GM23338 (cell line): Measurements from ENCODE around the gene TIAM1. TPM values are rescaled to one million over a fixed set of nuclear protein-coding genes. Genes with fewer than 3 reads are reported as not detected.

Source experiments
- ATAC-seq: fragments of 200-7000 bp; cut with Tn5 transposase; 3 replicates; pipeline ENCODE4 v1.9.1; 2020
- DNase-seq: peaks from one replicate; pipeline ENCODE4 v3.0.0-alpha.2; 2015; ENCODE audit warnings: low spot score
- H2AFZ ChIP-seq: fragments of 200-600 bp; sonication (generic); 2 replicates; pipeline ENCODE4 v1.8.0; 2016; ENCODE audit warnings: antibody characterized with exemption, mild to moderate bottlenecking, moderate library complexity
- H3F3A ChIP-seq: fragments of 200-600 bp; sonication (generic); replicated peaks from 2 replicates; pipeline ENCODE4 v1.8.0; 2017; ENCODE audit warnings: antibody characterized with exemption, mixed run types, low read depth
- H3K27ac ChIP-seq: fragments of 200-600 bp; sonication (generic); 2 replicates; pipeline ENCODE4 v1.6.1; 2016; ENCODE audit warnings: low read depth
- H3K27me3 ChIP-seq: fragments of 200-600 bp; sonication (generic); 2 replicates; pipeline ENCODE4 v1.8.0; 2016; ENCODE audit warnings: mild to moderate bottlenecking, mixed run types, moderate library complexity; ENCODE audit not compliant: insufficient read depth
- H3K36me3 ChIP-seq: fragments of 200-600 bp; sonication (generic); 2 replicates; pipeline ENCODE4 v1.8.0; 2016; ENCODE audit warnings: mild to moderate bottlenecking; ENCODE audit not compliant: insufficient read depth
- H3K4me1 ChIP-seq: fragments of 200-600 bp; sonication (generic); 2 replicates; pipeline ENCODE4 v1.8.0; 2016; ENCODE audit warnings: mild to moderate bottlenecking, moderate library complexity; ENCODE audit not compliant: insufficient read depth
- H3K4me2 ChIP-seq: fragments of 200-600 bp; sonication (generic); 2 replicates; pipeline ENCODE4 v1.7.1; 2017; ENCODE audit warnings: mixed run types
- H3K4me3 ChIP-seq: fragments of 200-600 bp; sonication (generic); 2 replicates; pipeline ENCODE4 v1.6.1; 2016; ENCODE audit warnings: mixed run types
- H3K79me2 ChIP-seq: fragments of 200-600 bp; sonication (generic); replicated peaks from 2 replicates; pipeline ENCODE4 v1.8.0; 2017; ENCODE audit warnings: mild to moderate bottlenecking; ENCODE audit not compliant: insufficient read depth
- H3K9me2 ChIP-seq: fragments of 200-600 bp; sonication (generic); 2 replicates; pipeline ENCODE4 v1.8.0; 2017; ENCODE audit not compliant: insufficient read depth
- H4K20me1 ChIP-seq: fragments of 200-600 bp; sonication (generic); replicated peaks from 2 replicates; pipeline ENCODE4 v1.8.0; 2017; ENCODE audit warnings: mild to moderate bottlenecking; ENCODE audit not compliant: insufficient read depth
- H3K27ac Mint-ChIP-seq: 2 replicates; pipeline ENCODE4 v1.8.0; 2020; ENCODE audit warnings: inconsistent platforms, mild to moderate bottlenecking, moderate library complexity, mixed read lengths
- H3K27me3 Mint-ChIP-seq: 3 replicates; pipeline ENCODE4 v1.8.0; 2022; ENCODE audit warnings: low read depth, mild to moderate bottlenecking, moderate library complexity, mixed read lengths, inconsistent platforms; ENCODE audit not compliant: insufficient read depth, poor library complexity
- H3K36me3 Mint-ChIP-seq: 3 replicates; pipeline ENCODE4 v1.8.0; 2021; ENCODE audit warnings: low read depth, mild to moderate bottlenecking, inconsistent platforms, moderate library complexity, mixed read lengths
- H3K4me1 Mint-ChIP-seq: 3 replicates; pipeline ENCODE4 v1.8.0; 2020; ENCODE audit warnings: mild to moderate bottlenecking, inconsistent platforms, mixed read lengths
- H3K4me3 Mint-ChIP-seq: 3 replicates; pipeline ENCODE4 v1.8.0; 2021; ENCODE audit warnings: moderate library complexity, mild to moderate bottlenecking, inconsistent platforms, mixed read lengths
- H3K9me3 Mint-ChIP-seq: 3 replicates; pipeline ENCODE4 v1.8.0; 2020; ENCODE audit warnings: moderate library complexity, mild to moderate bottlenecking, inconsistent platforms, mixed read lengths
- EZH2 ChIP-seq: fragments of 200-600 bp; sonication (generic); IDR thresholded peaks from one replicate; pipeline ENCODE4 v1.8.0; 2017; ENCODE audit warnings: antibody characterized with exemption, mild to moderate bottlenecking, low read depth; ENCODE audit not compliant: unreplicated experiment
- JUNB ChIP-seq: IDR thresholded peaks from one replicate; pipeline ENCODE4 v1.6.1; 2016; ENCODE audit warnings: antibody characterized with exemption; ENCODE audit not compliant: unreplicated experiment
- POLR2AphosphoS5 ChIP-seq: IDR thresholded peaks from 2 replicates; pipeline ENCODE4 v1.6.1; 2016; ENCODE audit warnings: antibody characterized with exemption, low read depth
- STAT1 ChIP-seq: IDR thresholded peaks from one replicate; pipeline ENCODE4 v1.6.1; 2016; ENCODE audit warnings: antibody characterized with exemption; ENCODE audit not compliant: unreplicated experiment
- ZNF114 ChIP-seq: fragments of 250-450 bp; sonication (Bioruptor Pico); IDR thresholded peaks from 2 replicates; pipeline ENCODE4 v1.5.0; 2020; ENCODE audit warnings: mild to moderate bottlenecking, moderate library complexity
- ZNF331 ChIP-seq: fragments of 250-450 bp; sonication (Bioruptor Pico); IDR thresholded peaks from 2 replicates; pipeline ENCODE4 v1.5.0; 2020; ENCODE audit warnings: low read depth, mild to moderate bottlenecking, moderate library complexity
- ZNF462 ChIP-seq: fragments of 250-450 bp; sonication (Bioruptor Pico); IDR thresholded peaks from 2 replicates; pipeline ENCODE4 v1.5.0; 2020; ENCODE audit warnings: mild to moderate bottlenecking, moderate library complexity
- polyA plus RNA-seq: library from polyadenylated mRNA; unstranded; fragments of >200 nt; fragmentation: Nextera tagmentation; extraction: Ambion mirVana; gene quantifications from 2 replicates; pipeline ENCODE4 v1.2.1, GENCODE V29; 2016
- total RNA-seq: library from RNA; depleted of rRNA; stranded (reverse); fragments of >200 nt; shearing (Covaris generic); gene quantifications from 2 replicates; pipeline ENCODE4 v1.2.3, GENCODE V29; 2014
- TF ChIP-seq, protein P1 (sequence below): IDR thresholded peaks from one replicate; pipeline ENCODE4 v1.6.1; 2018; ENCODE audit warnings: antibody characterized with exemption; ENCODE audit not compliant: unreplicated experiment
- TF ChIP-seq, protein P2 (sequence below): IDR thresholded peaks from 2 replicates; pipeline ENCODE4 v1.6.1; 2016; ENCODE audit warnings: antibody characterized with exemption

Gene TIAM1
- total and polyA plus RNA-seq, 2 experiments from 2014 or later: 18.5 to 20.0 TPM

- H3K36me3 Mint-ChIP-seq: no peaks in the 10 kb centered on the region
- Histone ChIP-seq H3K79me2 (no peaks in the 10 kb centered on the region), H3F3A (no peaks in the 10 kb centered on the region), H3K9me2 (no peaks in the 10 kb centered on the region), H3K4me1 (no peaks in the 10 kb centered on the region), H3K36me3 (no peaks in the 10 kb centered on the region), H3K4me3 (no peak overlapping the region), H4K20me1 (no peaks in the 10 kb centered on the region), H3K4me2 (no peak overlapping the region), H3K27me3 (no peaks in the 10 kb centered on the region), H2AFZ (no peak overlapping the region), H3K27ac (no peak overlapping the region)
- ATAC-seq (no peak), DNase-seq (no peak)
- H3K4me1 Mint-ChIP-seq: peaks cover 2% of the 10 kb centered on the region; the same call in 2 of the 3 replicates
- no peaks in the 10 kb centered on the region for H3K9me3 Mint-ChIP-seq
- H3K4me3 Mint-ChIP-seq: no peak overlapping the region
- TF ChIP-seq ZNF114 (CRISPR knock-in tag): no peak
- no peak for TF ChIP-seq POLR2AphosphoS5
- no peak for TF ChIP-seq EZH2
- TF ChIP-seq JUNB: no peak
- TF ChIP-seq, protein P1, sequence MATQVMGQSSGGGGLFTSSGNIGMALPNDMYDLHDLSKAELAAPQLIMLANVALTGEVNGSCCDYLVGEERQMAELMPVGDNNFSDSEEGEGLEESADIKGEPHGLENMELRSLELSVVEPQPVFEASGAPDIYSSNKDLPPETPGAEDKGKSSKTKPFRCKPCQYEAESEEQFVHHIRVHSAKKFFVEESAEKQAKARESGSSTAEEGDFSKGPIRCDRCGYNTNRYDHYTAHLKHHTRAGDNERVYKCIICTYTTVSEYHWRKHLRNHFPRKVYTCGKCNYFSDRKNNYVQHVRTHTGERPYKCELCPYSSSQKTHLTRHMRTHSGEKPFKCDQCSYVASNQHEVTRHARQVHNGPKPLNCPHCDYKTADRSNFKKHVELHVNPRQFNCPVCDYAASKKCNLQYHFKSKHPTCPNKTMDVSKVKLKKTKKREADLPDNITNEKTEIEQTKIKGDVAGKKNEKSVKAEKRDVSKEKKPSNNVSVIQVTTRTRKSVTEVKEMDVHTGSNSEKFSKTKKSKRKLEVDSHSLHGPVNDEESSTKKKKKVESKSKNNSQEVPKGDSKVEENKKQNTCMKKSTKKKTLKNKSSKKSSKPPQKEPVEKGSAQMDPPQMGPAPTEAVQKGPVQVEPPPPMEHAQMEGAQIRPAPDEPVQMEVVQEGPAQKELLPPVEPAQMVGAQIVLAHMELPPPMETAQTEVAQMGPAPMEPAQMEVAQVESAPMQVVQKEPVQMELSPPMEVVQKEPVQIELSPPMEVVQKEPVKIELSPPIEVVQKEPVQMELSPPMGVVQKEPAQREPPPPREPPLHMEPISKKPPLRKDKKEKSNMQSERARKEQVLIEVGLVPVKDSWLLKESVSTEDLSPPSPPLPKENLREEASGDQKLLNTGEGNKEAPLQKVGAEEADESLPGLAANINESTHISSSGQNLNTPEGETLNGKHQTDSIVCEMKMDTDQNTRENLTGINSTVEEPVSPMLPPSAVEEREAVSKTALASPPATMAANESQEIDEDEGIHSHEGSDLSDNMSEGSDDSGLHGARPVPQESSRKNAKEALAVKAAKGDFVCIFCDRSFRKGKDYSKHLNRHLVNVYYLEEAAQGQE: no peak
- no peak for TF ChIP-seq ZNF331 (CRISPR knock-in tag)
- no peak for TF ChIP-seq ZNF462 (CRISPR knock-in tag)
- no peak for TF ChIP-seq STAT1
- TF ChIP-seq, protein P2, sequence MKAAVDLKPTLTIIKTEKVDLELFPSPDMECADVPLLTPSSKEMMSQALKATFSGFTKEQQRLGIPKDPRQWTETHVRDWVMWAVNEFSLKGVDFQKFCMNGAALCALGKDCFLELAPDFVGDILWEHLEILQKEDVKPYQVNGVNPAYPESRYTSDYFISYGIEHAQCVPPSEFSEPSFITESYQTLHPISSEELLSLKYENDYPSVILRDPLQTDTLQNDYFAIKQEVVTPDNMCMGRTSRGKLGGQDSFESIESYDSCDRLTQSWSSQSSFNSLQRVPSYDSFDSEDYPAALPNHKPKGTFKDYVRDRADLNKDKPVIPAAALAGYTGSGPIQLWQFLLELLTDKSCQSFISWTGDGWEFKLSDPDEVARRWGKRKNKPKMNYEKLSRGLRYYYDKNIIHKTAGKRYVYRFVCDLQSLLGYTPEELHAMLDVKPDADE: no peak
- H3K27ac Mint-ChIP-seq: no peak overlapping the region
- H3K27me3 Mint-ChIP-seq: peaks cover 3% of the 10 kb centered on the region
Observed at GRCh38 chr21:31352836-31353235, 8.8 kb upstream of the TIAM1 start.
